GM18870 (cell line): ENCODE measurements around the gene KIF3B.
"Not testable (repeated sequence)": the region's sequence is repeated elsewhere in the genome, so short reads cannot be mapped to it uniquely, and the experiment has no call there.

Source experiments
- ATAC-seq: cut with Tn5 transposase; IDR thresholded peaks from one replicate; pipeline ENCODE4 v1.9.1; 2021; ENCODE audit warnings: moderate library complexity; ENCODE audit not compliant: unreplicated experiment

The KIF3B gene

GRCh38 chr20:32292548-32292947 lies 15.1 kb downstream of the KIF3B start:
- ATAC-seq: no peak

GRCh38 chr20:32294071-32294470 lies 16.6 kb downstream of the KIF3B start:
- no peak for ATAC-seq

GRCh38 chr20:32296412-32296811 lies 19.0 kb downstream of the KIF3B start:
- ATAC-seq: no peak

GRCh38 chr20:32296819-32297420 lies 19.5 kb downstream of the KIF3B start:
- ATAC-seq: no peak

- ATAC-seq: no peak
Observed at GRCh38 chr20:32297439-32297838, 20.0 kb downstream of the KIF3B start.

- ATAC-seq: no peak
Observed at GRCh38 chr20:32300647-32301046, 23.2 kb downstream of the KIF3B start.

- ATAC-seq: no peak
Observed at GRCh38 chr20:32301719-32302506, 24.5 kb downstream of the KIF3B start.

- no peak for ATAC-seq
Observed at GRCh38 chr20:32302507-32302872, 25.0 kb downstream of the KIF3B start.

- no peak for ATAC-seq
Observed at GRCh38 chr20:32304131-32304746, 26.8 kb downstream of the KIF3B start.

GRCh38 chr20:32312718-32313424 lies 35.4 kb downstream of the KIF3B start:
- no peak for ATAC-seq

- ATAC-seq: no peak
Observed at GRCh38 chr20:32314768-32315167, 37.3 kb downstream of the KIF3B start.

GRCh38 chr20:32315399-32315798 lies 37.9 kb downstream of the KIF3B start:
- ATAC-seq: no peak

GRCh38 chr20:32315891-32316290 lies 38.4 kb downstream of the KIF3B start:
- ATAC-seq: no peak

- ATAC-seq: no peak
Observed at GRCh38 chr20:32316667-32317066, 39.2 kb downstream of the KIF3B start.

GRCh38 chr20:32319100-32319499 lies 41.6 kb downstream of the KIF3B start:
- no peak for ATAC-seq

- no peak for ATAC-seq
Observed at GRCh38 chr20:32320305-32320704, 42.9 kb downstream of the KIF3B start.

GRCh38 chr20:32321390-32321789 lies 43.9 kb downstream of the KIF3B start:
- no peak for ATAC-seq

GRCh38 chr20:32322260-32322659 lies 44.8 kb downstream of the KIF3B start:
- ATAC-seq: not testable (repeated sequence)

GRCh38 chr20:32323761-32324160 lies 46.3 kb downstream of the KIF3B start:
- not testable (repeated sequence) for ATAC-seq

GRCh38 chr20:32325706-32326503 lies 48.5 kb downstream of the KIF3B start:
- ATAC-seq: no peak

GRCh38 chr20:32326504-32326845 lies 49.0 kb downstream of the KIF3B start:
- ATAC-seq: no peak
